GM04504 (cell line): ENCODE data around the gene RBM6.
"Not testable (repeated sequence)": the region's sequence is repeated elsewhere in the genome, so short reads cannot be mapped to it uniquely, and the experiment has no call there.

Experiments
- DNase-seq: peaks from one replicate; pipeline ENCODE4 v3.0.0-alpha.2; 2012; ENCODE audit warnings: low read depth

Gene RBM6

GRCh38 chr3:49976942-49977341 is 37.0 kb downstream of the RBM6 start:
- no peak for DNase-seq

- DNase-seq: no peak
Measured at GRCh38 chr3:49984394-49984793, 44.4 kb downstream of the RBM6 start.

GRCh38 chr3:49992326-49992725 is 52.4 kb downstream of the RBM6 start:
- no peak for DNase-seq

- DNase-seq: no peak
Measured at GRCh38 chr3:49994476-49994875, 54.5 kb downstream of the RBM6 start.

GRCh38 chr3:49996016-49996415 is 56.1 kb downstream of the RBM6 start:
- no peak for DNase-seq

- DNase-seq: no peak
Measured at GRCh38 chr3:49997862-49998261, 57.9 kb downstream of the RBM6 start.

GRCh38 chr3:49998326-49998725 is 58.4 kb downstream of the RBM6 start:
- DNase-seq: peak; percentile 24

- no peak for DNase-seq
Measured at GRCh38 chr3:50001511-50001910, 61.6 kb downstream of the RBM6 start.

- no peak for DNase-seq
Measured at GRCh38 chr3:50003216-50003615, 63.3 kb downstream of the RBM6 start.

GRCh38 chr3:50003824-50004223 is 63.9 kb downstream of the RBM6 start:
- DNase-seq: no peak

GRCh38 chr3:50008931-50009330 is 69.0 kb downstream of the RBM6 start:
- no peak for DNase-seq

GRCh38 chr3:50010959-50011358 is 71.0 kb downstream of the RBM6 start:
- no peak for DNase-seq

- DNase-seq: no peak
Measured at GRCh38 chr3:50015918-50016317, 76.0 kb downstream of the RBM6 start.

- no peak for DNase-seq
Measured at GRCh38 chr3:50028346-50028745, 88.4 kb downstream of the RBM6 start.

GRCh38 chr3:50031201-50031600 is 91.3 kb downstream of the RBM6 start:
- not testable (repeated sequence) for DNase-seq

- DNase-seq: no peak
Measured at GRCh38 chr3:50044976-50045375, 105.0 kb downstream of the RBM6 start.

- no peak for DNase-seq
Measured at GRCh38 chr3:50047426-50047825, 107.5 kb downstream of the RBM6 start.

- DNase-seq: no peak
Measured at GRCh38 chr3:50050361-50050760, 110.4 kb downstream of the RBM6 start.

GRCh38 chr3:50057756-50058155 is 117.8 kb downstream of the RBM6 start:
- no peak for DNase-seq

GRCh38 chr3:50068134-50068533 is 128.2 kb downstream of the RBM6 start:
- DNase-seq: no peak

GRCh38 chr3:50078091-50078490 is 138.1 kb downstream of the RBM6 start:
- DNase-seq: no peak

- DNase-seq: no peak
Measured at GRCh38 chr3:50078622-50079021, 138.7 kb downstream of the RBM6 start.

GRCh38 chr3:50084951-50085350 is 145.0 kb downstream of the RBM6 start:
- DNase-seq: not testable (repeated sequence)

GRCh38 chr3:50088725-50089608 is 149.0 kb downstream of the RBM6 start, which contains the start of gene RBM5:
RBM5 (plus strand) TSS chr3:50088919; CDS start chr3:50090435, 1,516 bp downstream.
- peak; percentile 83 for DNase-seq
